HG03571 (cell line): Measurements from ENCODE around the gene PIK3CG.

Experiments used
- ATAC-seq: cut with Tn5 transposase; IDR thresholded peaks from one replicate; pipeline ENCODE4 v1.9.1; 2021; ENCODE audit not compliant: unreplicated experiment

The PIK3CG gene

GRCh38 chr7:106858618-106859532, 6.2 kb upstream of the PIK3CG start:
- ATAC-seq, result no peak

DNA sequence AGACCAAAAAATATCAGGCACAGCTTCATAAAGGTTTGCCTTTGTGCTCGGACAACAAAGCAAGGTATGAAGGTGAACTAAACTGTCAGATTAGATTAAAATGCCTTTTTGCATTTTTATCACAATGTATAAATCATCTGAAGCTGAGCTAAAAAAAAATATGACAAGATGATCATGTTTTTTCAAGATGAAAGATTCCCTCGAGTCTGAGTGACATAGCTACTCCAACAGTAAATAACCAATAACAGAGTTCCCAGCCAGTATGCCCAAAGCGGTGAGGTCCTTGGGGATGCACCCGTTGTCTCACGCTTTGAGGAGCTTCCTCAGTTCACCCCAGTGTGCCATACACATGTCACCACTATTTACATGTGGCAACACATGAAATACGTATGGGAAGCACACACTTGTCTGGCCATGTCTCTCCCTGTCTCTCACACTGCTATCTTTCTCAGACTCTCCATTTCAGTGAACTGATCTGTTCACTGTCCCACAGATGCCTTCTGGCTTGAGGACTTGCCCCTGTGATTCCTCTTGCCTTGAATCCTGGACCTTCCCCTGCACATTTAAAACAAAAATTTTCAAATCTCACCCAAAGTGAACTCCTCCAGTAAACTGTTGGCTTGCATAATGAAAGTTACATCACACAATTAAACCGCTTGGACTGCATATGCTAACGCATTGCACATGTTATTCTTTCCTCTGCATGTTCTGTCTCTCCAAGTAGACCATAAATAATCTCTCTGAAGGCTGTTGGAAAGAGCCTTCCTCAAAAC, 2.6 kb upstream of the PIK3CG start:
- no peak for ATAC-seq

DNA sequence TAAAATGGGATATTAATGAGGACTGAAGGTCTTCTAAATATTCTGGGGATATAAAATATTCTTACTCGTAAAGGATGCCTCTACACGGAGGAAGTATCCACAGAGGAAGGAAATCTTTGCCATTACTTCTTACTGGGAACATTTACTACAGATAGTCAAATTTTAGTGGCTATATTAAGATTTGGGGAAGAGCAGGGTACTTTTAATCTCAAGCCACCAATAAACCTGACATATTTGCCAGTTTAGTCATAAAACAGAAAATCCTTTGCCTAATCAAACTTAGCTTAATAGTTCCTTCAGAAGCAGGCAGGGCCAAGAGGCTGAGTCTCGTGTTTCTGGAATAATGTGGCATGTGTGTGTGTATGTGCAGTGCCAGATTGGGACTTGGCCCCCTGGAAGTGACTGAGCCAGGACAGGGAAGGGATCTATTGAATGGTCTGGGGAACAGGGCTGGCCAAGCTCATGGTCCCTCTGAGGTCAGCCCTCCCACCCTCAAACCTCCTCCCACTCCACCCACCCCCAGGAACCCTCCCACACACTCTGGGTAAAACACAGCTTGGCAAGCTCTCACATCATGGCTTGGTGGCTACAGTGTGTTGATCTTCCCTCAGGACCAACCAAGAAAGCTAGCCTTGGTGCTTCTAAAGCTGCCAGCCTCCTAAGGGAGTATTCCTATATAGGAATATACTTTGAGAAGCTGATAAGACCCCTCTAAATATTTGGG, 1.6 kb upstream of the PIK3CG start:
- no peak for ATAC-seq

GRCh38 chr7:106864298-106865081, 592 bp upstream of the PIK3CG start:
- peak; percentile 18 for ATAC-seq

DNA sequence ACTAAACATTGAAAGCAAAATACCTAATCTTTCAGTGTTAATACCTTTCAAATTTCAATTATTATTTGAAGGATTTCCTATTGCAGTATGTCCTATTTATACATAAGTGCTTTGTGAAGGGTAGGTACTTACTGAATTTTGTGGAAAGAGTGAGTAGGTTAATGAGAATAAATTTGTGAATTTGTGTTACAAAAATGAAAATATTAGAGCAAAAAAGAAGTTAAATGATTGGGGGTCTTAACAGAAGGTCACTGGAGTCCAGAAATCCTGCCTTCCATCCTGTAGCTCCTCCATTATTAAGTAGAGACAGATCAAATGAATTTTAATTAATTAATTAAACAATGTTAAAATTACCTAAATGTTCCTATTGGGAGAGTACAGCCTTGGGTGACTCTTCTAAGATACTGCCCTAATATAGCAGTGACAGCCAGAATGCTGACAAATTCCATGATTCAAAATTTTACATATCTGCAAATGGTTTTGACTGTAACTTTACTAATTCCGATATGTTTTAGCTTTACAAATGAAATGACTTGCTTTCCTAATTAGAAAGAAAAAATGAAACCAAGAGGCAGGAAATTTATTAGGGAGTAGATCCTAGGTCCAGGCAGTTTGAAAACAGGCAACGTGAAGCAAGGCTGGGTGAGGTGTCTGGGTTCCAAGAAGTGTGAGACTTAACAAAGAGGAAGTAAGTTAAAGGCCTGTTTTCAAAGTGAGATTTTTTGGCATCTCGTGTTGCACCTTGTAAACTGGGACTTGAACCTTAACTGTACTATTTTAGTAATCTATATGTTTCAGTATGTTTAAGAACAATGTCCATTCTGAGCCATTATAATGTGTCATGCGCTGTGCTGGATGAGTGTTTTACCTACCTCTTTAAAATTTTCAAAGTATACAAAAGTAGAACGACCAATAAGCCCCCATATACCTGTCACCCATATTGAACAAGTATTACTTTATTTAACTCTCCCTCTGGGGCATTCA, 1.5 kb downstream of the PIK3CG start:
- ATAC-seq, result no peak

- no peak for ATAC-seq
Measured at GRCh38 chr7:106867641-106868351, 2.7 kb downstream of the PIK3CG start.

- no peak for ATAC-seq
Measured at GRCh38 chr7:106868364-106868763, 3.3 kb downstream of the PIK3CG start.

DNA sequence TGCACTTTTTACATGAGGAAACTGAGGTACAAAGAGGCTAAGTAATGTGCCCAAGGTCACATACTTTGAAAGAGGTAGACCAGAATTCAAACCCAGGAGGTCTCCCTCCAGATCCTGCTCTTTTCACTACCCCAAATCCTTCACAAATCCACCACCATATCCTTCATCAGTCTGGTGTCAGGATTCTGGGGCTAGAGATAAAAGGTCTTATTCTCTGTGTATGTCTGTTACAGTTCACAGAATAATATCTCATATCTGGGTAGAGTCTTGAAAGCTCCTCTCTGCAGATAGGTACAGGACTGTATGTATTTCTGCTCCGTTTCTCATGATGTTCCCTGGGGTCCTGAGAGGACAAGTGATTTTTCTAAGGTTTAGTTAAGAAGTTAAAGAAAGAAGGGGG, 4.9 kb downstream of the PIK3CG start:
- no peak for ATAC-seq

DNA sequence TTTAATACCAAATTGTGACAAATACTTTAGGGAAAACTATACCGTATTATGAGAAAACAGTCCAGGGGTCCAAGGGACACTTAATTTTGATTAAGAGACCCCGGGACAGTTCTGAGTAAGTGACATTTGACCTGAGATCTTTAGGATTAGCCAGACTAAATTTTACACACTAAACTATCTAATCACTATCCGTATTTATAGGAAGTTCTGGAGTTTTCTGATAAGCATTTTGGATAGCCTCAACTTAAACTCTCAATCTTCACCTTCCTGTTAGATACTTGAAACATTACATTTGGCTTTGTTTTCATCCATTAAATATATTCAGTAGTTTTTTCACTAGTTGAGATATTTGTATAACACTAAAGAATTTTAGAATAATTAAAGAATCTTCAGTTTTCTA, 5.4 kb downstream of the PIK3CG start:
- no peak for ATAC-seq

DNA sequence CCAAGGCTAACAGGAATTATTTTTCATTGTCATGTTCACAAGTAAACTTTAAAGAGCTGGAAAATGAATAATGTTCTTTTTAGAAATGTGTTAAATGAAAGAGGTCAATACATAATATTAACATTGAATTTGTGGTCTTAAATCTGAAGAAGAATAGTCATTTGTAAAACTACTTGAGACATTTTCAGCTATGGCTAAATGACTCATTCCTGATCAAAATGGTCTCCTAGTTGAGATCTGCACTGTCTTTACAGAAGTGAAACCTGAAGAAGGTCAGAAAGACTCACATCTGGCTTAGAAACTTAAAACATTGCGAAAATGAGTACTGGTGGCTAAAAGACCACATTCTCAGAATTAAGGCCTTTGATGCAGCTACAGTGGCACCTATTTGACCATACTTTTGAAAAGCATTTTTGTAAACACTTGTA, 5.9 kb downstream of the PIK3CG start:
- peak; percentile 87 for ATAC-seq

- ATAC-seq, result no peak
Measured at GRCh38 chr7:106871793-106872571, 6.9 kb downstream of the PIK3CG start.

- no peak for ATAC-seq
Measured at GRCh38 chr7:106872763-106873162, 7.7 kb downstream of the PIK3CG start.

DNA sequence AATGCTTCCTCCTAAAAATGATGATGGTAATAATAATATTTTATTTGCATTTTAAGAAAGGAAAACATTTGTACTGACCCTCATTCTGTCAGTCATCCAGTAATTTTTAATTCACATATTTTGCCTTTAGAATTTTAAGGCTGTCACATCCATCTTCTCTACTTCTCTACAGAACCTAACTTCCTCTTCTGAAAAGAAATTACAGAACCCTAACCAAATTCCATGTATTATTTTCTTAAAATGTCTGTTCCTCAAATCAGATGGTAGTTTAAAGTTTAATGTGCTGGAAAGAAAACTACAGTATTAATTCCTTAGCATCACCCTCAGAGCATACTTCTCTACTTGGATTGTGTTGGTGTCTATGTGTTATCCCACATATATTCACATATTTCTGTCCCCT, 9.0 kb downstream of the PIK3CG start:
- no peak for ATAC-seq

DNA sequence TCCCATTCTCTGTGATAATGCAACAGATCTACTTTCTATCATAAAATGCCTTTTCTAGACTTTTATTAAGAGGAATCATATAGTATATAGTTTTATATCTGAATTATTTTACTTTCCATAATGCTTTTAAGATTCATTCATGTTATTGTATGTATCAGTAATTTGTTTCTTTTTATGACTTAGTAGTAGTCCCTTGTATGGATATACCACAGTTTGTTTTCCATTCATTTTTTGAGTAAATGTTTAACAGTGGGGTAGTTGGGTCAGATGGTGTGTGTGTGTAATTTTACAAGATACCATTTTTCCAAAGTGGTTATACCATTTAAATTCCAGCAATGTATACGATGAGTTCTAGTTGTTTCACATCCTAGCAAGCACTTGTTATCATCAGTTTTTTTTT, 10.4 kb downstream of the PIK3CG start:
- ATAC-seq, result no peak

DNA sequence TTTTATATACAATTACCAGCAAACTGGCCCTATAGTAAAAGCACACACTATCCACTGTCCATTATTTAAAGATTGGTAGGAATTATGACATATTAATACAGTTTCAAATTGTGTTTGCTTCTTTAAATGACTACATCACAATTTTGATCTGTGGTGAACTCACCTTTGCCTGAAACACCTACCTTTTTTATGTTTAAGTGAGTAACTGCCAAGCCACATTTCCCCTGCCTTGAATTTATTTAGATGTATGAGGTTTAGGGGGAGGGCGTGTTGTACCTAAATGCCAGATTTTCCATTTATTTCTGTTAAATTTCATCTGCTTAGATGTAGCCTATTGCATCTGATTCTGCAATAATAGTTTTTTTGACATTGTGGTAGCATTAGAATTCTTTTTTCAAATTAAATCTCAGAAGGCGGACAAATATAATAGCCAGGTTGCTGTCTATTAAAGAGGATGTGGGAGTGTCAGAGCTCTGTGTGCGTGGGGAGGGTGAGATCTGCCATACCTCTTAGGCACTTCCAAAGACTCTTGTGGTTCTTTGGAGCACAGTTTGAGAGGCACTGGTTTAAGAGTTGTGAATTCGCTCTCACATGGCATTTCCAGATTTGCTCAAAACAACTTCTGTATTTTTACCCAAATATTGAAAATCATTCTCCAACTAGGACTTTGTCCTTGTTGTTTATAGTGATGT, 13.8 kb downstream of the PIK3CG start:
- ATAC-seq, result no peak

GRCh38 chr7:106881984-106882383, 16.9 kb downstream of the PIK3CG start:
- ATAC-seq, result no peak

- peak; percentile 78 for ATAC-seq
Measured at GRCh38 chr7:106883456-106884026, 18.5 kb downstream of the PIK3CG start.
